GM12864 (cell line): ENCODE data around the gene ARPP19.

ENCODE experiments used
- DNase-seq: peaks from one replicate; pipeline ENCODE4 v3.0.0-alpha.2; 2011; ENCODE audit warnings: low read depth
- H3K4me3 ChIP-seq: 2 replicates; pipeline ENCODE4 v1.5.1; 2011; ENCODE audit warnings: mild to moderate bottlenecking, low read depth, low read length, control low read depth
- CTCF ChIP-seq: IDR thresholded peaks from 2 replicates; pipeline ENCODE4 v1.5.1; 2011; ENCODE audit warnings: low read depth, mild to moderate bottlenecking, moderate library complexity, low read length, control low read depth, inconsistent platforms; ENCODE audit errors: missing control alignments

Gene ARPP19

GRCh38 chr15:52528564-52529340 lies 40.1 kb downstream of the ARPP19 start, which contains the start of gene MYO5A:
MYO5A (minus strand) TSS chr15:52528880; CDS start chr15:52528806, 74 bp downstream.
- peak within 1 kb of the TSS; percentile 77 for H3K4me3 ChIP-seq
- TF ChIP-seq CTCF, result no peak
- DNase-seq, result peak; percentile 35

DNA sequence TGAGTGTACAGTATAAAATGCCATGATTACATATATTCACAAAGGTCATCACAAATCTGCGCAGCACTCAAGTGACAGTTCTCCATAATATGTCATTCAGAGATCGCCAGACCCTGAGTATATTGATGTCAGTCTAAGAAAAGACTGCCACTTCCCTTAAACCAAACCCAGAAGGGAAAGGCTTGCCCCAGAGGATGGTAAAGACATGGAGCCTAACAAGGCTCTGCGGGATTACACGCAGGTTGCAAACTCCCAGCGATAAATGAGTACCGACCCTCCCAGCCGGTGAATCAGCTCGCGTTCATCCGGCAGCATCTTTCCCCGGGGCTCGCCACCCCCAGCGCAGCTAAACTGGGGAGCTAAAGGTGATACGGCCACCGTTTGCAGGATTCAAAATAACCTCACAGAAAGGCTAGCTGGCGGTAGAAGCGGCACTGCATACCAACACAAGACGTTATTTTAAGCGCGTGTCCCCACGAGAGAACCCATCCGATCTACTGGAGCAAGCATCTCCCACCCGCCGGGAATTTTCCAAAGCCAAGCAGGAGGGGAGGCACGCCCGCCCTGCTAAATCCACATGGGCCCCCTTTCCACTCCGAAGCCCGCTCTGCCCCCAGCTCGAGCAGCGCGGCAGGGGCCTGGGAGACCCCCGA lies 40.8 kb downstream of the ARPP19 start:
- DNase-seq, result no peak
- TF ChIP-seq CTCF, result no peak
- H3K4me3 ChIP-seq, result peak overlapping the region; percentile 77

GRCh38 chr15:52527196-52527910 lies 41.5 kb downstream of the ARPP19 start:
- no peak for TF ChIP-seq CTCF
- no peak for DNase-seq
- H3K4me3 ChIP-seq, result peak overlapping the region; percentile 77

GRCh38 chr15:52524223-52525136 lies 44.4 kb downstream of the ARPP19 start:
- no peak for DNase-seq
- no peak for TF ChIP-seq CTCF

DNA sequence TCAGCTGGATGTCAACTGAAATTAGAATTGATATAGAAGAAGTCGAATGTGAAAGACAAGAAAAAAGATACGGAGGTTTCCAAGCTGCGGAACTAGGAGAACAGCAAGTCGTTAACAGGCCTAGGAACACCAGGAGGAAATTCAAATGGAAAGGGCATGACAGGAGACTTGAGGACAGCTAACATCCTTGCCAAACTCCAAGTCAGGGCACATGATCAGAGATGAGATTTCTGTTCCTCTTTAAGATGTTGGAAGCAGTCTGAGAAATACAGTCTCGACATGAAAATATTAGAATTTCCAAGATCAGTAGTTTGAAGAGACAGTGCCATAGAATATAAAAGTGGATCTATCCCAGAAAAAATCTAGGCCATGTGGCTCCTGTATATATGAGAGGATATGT lies 45.2 kb downstream of the ARPP19 start:
- no peak for DNase-seq
- no peak for TF ChIP-seq CTCF

More at GRCh38 chr15:52524223-52525136, 44.4 kb downstream of the ARPP19 start:
- H3K4me3 ChIP-seq, result no peak overlapping the region

GRCh38 chr15:52523192-52523591 lies 45.6 kb downstream of the ARPP19 start:
- no peak for DNase-seq
- no peak for TF ChIP-seq CTCF
- H3K4me3 ChIP-seq, result no peak overlapping the region

More for the DNA sequence above, 45.2 kb downstream of the ARPP19 start:
- no peak overlapping the region for H3K4me3 ChIP-seq
